Activated CD8-positive, alpha-beta memory T cell treated with anti-CD3 and anti-CD28 coated beads, Interleukin-2, amount 10 ng/mL, durations not matched to agents 7 days and 5 days (primary cell): ENCODE measurements around the gene KIAA1755. TPM values are rescaled to one million over a fixed set of nuclear protein-coding genes. Genes with fewer than 3 reads are reported as not detected.

Experiments used
- ATAC-seq: fragments of 150-1000 bp; cut with Tn5 transposase; one replicate; pipeline ENCODE4 v1.10.0; 2021; ENCODE audit warnings: moderate library complexity
- CTCF ChIA-PET: fragments of 350-600 bp; sonication (Branson Sonifier 250); formaldehyde crosslinking; loops from one replicate; lab custom pipeline; 2021; ENCODE audit warnings: antibody characterized with exemption; lab: Charles Lee
- DNase-seq: peaks from one replicate; pipeline ENCODE4 v3.0.0-alpha.2; 2020
- H3K27ac Mint-ChIP-seq: one replicate; pipeline ENCODE4 v1.8.0; 2021; ENCODE audit warnings: mild to moderate bottlenecking, mixed read lengths
- H3K27me3 Mint-ChIP-seq: one replicate; pipeline ENCODE4 v1.8.0; 2021; ENCODE audit warnings: mixed read lengths
- H3K36me3 Mint-ChIP-seq: one replicate; pipeline ENCODE4 v1.8.0; 2021; ENCODE audit warnings: mild to moderate bottlenecking, mixed read lengths
- H3K4me1 Mint-ChIP-seq: one replicate; pipeline ENCODE4 v1.8.0; 2021; ENCODE audit warnings: mixed read lengths
- H3K4me3 Mint-ChIP-seq: one replicate; pipeline ENCODE4 v1.8.0; 2021; ENCODE audit warnings: mild to moderate bottlenecking, moderate library complexity, mixed read lengths
- H3K9me3 Mint-ChIP-seq: one replicate; pipeline ENCODE4 v1.8.0; 2022; ENCODE audit warnings: low read depth, mixed read lengths
- total RNA-seq, 2 experiments: library from RNA; stranded (reverse); gene quantifications; one replicate each; pipeline ENCODE4 v1.2.3, GENCODE V29; 2021

Gene KIAA1755
- total RNA-seq, 2 experiments from 2014 or later = not detected

GRCh38 chr20:38231531-38232121 lies 28.9 kb downstream of the KIAA1755 start:
- H3K9me3 Mint-ChIP-seq = no peaks in the 10 kb centered on the region
- H3K4me1 Mint-ChIP-seq = peaks cover 10% of the 10 kb centered on the region
- DNase-seq (no peak), ATAC-seq (no peak)
- peaks cover 14% of the 10 kb centered on the region for H3K27me3 Mint-ChIP-seq
- H3K36me3 Mint-ChIP-seq = no peaks in the 10 kb centered on the region
- H3K27ac Mint-ChIP-seq = no peak overlapping the region
- no peak overlapping the region for H3K4me3 Mint-ChIP-seq
- CTCF ChIA-PET = interaction anchor here (1.7 to 2.1 kb wide), 2 partner anchors 9 to 18 kb away, joined by 5 to 21 read pairs; no protein-coding TSS in a partner anchor

DNA sequence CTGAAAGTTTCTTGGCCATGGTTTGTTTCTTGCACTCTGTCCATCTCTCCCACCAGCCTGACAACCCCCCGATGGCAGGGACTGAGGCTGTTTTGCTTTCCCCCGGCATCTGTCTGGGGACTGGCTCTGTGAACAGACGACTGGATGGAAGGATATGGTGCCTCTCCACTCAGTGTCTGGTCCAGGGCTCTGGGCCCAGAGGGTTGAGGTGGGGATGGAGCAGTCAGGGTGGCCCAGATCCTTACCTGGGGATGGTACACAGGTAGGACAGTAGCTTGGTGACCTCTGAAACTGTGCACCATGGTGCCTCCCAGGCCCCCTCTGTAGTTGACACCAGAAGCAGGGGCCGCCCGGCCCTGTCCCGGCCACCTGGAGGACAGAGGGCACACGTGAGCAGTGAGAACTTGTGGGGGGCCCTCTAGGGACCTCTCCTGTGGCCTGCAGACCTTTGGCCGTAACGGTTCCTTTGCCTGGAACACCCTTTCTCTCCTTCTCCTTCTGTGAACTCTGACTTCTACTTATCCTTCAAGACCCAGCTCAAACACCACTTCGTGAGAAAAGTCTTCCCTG lies 29.5 kb downstream of the KIAA1755 start:
- Mint-ChIP-seq H3K4me3 (no peak overlapping the region), H3K27me3 (peaks cover 14% of the 10 kb centered on the region), H3K4me1 (peaks cover 10% of the 10 kb centered on the region), H3K9me3 (no peaks in the 10 kb centered on the region), H3K36me3 (no peaks in the 10 kb centered on the region), H3K27ac (no peak overlapping the region)
- CTCF ChIA-PET = interaction anchor here (1.0 to 2.1 kb wide), 3 partner anchors 9 to 178 kb away, joined by 4 to 21 read pairs (median 5); no protein-coding TSS in a partner anchor
- ATAC-seq = no peak
- no peak for DNase-seq

DNA sequence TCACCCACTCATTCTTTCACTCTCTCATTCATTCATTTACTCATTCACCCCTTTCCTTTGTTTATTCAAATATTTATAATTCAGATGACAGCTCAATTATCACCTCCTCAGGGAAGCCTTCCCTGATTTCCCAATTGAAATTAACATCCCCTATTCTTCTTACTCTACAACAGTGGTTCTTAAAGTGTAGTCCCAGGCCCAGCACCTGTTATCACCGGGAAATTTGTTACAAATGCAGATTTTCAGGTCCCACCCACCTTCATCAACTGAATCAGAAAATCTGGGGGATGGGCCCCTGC lies 30.3 kb downstream of the KIAA1755 start:
- DNase-seq = no peak
- H3K27me3 Mint-ChIP-seq = peaks cover 14% of the 10 kb centered on the region
- CTCF ChIA-PET = interaction anchor here (1.0 to 2.1 kb wide), 4 partner anchors 8 to 178 kb away, joined by 3 to 21 read pairs (median 4); no protein-coding TSS in a partner anchor
- no peak for ATAC-seq
- H3K27ac Mint-ChIP-seq = no peak overlapping the region
- no peaks in the 10 kb centered on the region for H3K36me3 Mint-ChIP-seq
- H3K9me3 Mint-ChIP-seq = no peaks in the 10 kb centered on the region
- no peak overlapping the region for H3K4me3 Mint-ChIP-seq
- H3K4me1 Mint-ChIP-seq = peaks cover 10% of the 10 kb centered on the region

GRCh38 chr20:38229376-38230252 lies 30.9 kb downstream of the KIAA1755 start:
- Mint-ChIP-seq H3K27ac (no peak overlapping the region), H3K27me3 (peaks cover 14% of the 10 kb centered on the region), H3K9me3 (no peaks in the 10 kb centered on the region), H3K4me3 (no peak overlapping the region), H3K4me1 (peaks cover 10% of the 10 kb centered on the region), H3K36me3 (no peaks in the 10 kb centered on the region)
- no peak for ATAC-seq
- DNase-seq = no peak
- CTCF ChIA-PET = interaction anchor here (1.0 to 2.1 kb wide), 2 partner anchors 7 to 9 kb away, joined by 3 to 21 read pairs; no protein-coding TSS in a partner anchor

DNA sequence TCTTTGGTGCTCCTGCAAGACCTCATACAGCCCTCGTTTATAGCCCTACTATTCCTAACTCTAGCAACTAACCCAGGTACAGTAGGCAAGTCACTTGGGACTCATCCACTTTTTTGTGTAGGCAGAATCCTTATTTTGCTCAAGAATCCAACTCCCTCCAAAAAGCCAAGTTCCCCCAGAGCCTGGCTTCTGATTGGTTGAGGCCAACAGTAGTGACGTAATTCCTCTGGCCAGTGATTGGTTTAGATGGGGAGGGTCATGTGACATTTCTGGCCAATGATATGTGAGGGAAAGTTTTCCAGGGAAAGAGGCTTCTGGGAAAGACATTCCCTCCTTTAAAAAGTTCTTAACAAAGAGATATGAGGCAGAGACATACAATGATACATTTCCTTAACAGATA lies 32.1 kb downstream of the KIAA1755 start:
- Mint-ChIP-seq H3K27me3 (peaks cover 17% of the 10 kb centered on the region), H3K27ac (no peak overlapping the region), H3K4me1 (peaks cover 10% of the 10 kb centered on the region), H3K9me3 (no peaks in the 10 kb centered on the region), H3K36me3 (no peaks in the 10 kb centered on the region), H3K4me3 (no peak overlapping the region)
- CTCF ChIA-PET = no interaction called here
- ATAC-seq = no peak
- DNase-seq = no peak

DNA sequence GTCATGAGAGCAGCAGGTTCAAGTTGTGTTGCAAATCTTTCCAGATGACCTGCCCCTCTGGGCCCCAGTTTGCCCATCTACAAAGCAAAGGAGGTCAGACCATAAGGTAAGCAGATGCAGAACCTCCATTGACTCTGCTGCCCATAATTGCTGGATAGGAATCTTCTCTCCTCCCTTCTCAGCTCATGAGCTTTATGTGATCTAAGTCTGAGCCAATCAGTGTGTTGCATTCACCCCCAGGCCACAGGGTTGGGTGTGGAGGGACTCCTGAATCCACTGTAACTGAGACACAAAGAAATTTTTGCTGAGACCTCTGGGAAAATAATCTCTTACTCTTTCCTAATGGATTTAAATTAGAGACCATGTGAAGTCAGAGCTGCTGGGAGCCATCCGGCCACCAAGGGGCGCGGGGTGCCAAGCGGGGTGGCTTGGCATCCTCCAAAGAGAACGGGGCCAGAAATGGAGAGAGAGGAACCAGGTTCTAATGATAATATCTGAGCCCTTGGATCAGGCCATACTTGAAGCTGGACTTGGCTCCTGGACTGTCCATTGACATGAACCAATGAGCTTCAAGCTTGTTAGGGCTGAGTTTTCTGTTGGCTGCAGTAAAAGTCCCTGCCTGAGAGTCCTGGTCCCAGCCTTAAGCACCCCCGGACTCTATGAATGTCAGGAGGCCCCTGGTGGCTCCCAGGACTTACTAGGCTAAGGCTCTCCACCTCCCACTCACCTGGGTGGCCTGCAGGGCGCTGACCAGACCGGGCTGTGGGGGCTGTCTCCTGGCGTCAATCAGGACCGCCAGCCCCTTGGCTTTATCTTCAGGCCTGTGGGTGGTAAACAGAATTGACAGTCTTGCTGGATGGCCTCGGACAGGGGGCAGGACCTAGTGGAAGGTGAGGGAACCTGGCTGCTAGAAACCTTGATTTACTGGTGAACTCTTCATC lies 32.8 kb downstream of the KIAA1755 start:
- ATAC-seq (no peak), DNase-seq (no peak)
- no peaks in the 10 kb centered on the region for H3K36me3 Mint-ChIP-seq
- H3K27ac Mint-ChIP-seq = no peak overlapping the region
- CTCF ChIA-PET = interaction anchor here (1.3 kb wide), 2 partner anchors 10 to 22 kb away, joined by 3 read pairs; no protein-coding TSS in a partner anchor
- H3K9me3 Mint-ChIP-seq = no peaks in the 10 kb centered on the region
- H3K27me3 Mint-ChIP-seq = peaks cover 21% of the 10 kb centered on the region
- H3K4me1 Mint-ChIP-seq = peaks cover 10% of the 10 kb centered on the region
- no peak overlapping the region for H3K4me3 Mint-ChIP-seq

GRCh38 chr20:38226553-38226952 lies 34.0 kb downstream of the KIAA1755 start:
- DNase-seq (no peak), ATAC-seq (no peak)
- H3K4me1 Mint-ChIP-seq = peaks cover 7% of the 10 kb centered on the region
- CTCF ChIA-PET = interaction anchor here (1.3 kb wide), 2 partner anchors 11 to 21 kb away, joined by 3 read pairs; no protein-coding TSS in a partner anchor
- H3K27me3 Mint-ChIP-seq = peaks cover 20% of the 10 kb centered on the region
- no peak overlapping the region for H3K4me3 Mint-ChIP-seq
- no peak overlapping the region for H3K27ac Mint-ChIP-seq
- no peaks in the 10 kb centered on the region for H3K9me3 Mint-ChIP-seq
- H3K36me3 Mint-ChIP-seq = no peaks in the 10 kb centered on the region

DNA sequence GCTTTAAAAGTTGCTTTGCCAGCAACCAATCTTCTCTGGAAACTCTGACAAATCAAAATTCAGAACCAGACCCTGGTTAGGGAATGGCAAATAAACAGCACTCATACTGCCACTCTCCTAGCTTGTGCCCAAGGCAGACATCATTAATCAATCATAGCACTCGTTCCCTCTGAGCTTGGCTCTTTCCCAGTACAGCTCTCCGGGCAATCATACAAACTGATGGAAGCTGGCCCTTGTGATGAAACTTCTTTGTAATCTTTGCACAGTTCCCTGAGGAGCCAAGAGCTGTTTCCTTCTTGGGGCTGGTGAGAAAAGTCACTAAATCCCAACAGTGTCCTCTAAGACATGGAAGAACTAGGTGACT lies 34.7 kb downstream of the KIAA1755 start:
- CTCF ChIA-PET = interaction anchor here (1.1 to 5.7 kb wide), 3 partner anchors 20 to 165 kb away, joined by 3 to 56 read pairs (median 3); no protein-coding TSS in a partner anchor
- ATAC-seq = no peak
- no peaks in the 10 kb centered on the region for H3K9me3 Mint-ChIP-seq

GRCh38 chr20:38225240-38225899 lies 35.2 kb downstream of the KIAA1755 start:
- H3K4me3 Mint-ChIP-seq = no peak overlapping the region
- DNase-seq = no peak
- CTCF ChIA-PET = interaction anchor here (1.1 to 5.7 kb wide), 3 partner anchors 78 to 164 kb away, joined by 3 to 56 read pairs (median 4); partner anchors contain the start of gene BPI

More for the DNA sequence above, 34.7 kb downstream of the KIAA1755 start:
- Mint-ChIP-seq H3K4me1 (peaks cover 5% of the 10 kb centered on the region), H3K27me3 (peaks cover 15% of the 10 kb centered on the region), H3K36me3 (no peaks in the 10 kb centered on the region), H3K27ac (no peak overlapping the region), H3K4me3 (no peak overlapping the region)
- DNase-seq = no peak

DNA sequence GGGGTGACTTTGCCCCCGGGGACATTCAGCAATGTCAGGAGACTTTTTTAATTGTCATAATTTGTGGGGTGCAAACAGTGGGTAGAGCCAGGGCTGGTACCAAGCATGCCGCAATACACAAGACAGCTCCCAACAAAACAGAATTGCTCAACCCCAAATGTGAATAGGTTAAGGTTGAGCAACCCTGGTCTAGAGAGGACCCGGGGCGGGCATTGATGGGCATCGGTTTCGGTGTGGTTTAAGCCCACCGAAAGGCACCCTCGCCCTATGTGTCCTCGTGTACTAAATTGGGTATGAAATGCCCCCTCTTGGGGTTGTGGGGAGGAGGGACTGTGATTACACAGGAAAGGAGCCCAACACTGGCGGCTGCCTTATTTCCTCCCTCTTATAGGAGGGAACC lies 36.0 kb downstream of the KIAA1755 start:
- Mint-ChIP-seq H3K27me3 (peaks cover 13% of the 10 kb centered on the region), H3K36me3 (no peaks in the 10 kb centered on the region), H3K27ac (no peak overlapping the region), H3K9me3 (no peaks in the 10 kb centered on the region), H3K4me1 (peaks cover 6% of the 10 kb centered on the region), H3K4me3 (no peak overlapping the region)
- CTCF ChIA-PET = interaction anchor here (0.9 to 5.8 kb wide), 8 partner anchors 13 to 191 kb away, joined by 3 to 80 read pairs (median 5); partner anchors contain the start of genes BPI and RPRD1B
- ATAC-seq = no peak
- DNase-seq = no peak

More at GRCh38 chr20:38225240-38225899, 35.2 kb downstream of the KIAA1755 start:
- H3K9me3 Mint-ChIP-seq = no peaks in the 10 kb centered on the region
- no peak for ATAC-seq
- H3K36me3 Mint-ChIP-seq = no peaks in the 10 kb centered on the region
- no peak overlapping the region for H3K27ac Mint-ChIP-seq
- peaks cover 6% of the 10 kb centered on the region for H3K4me1 Mint-ChIP-seq
- peaks cover 13% of the 10 kb centered on the region for H3K27me3 Mint-ChIP-seq

DNA sequence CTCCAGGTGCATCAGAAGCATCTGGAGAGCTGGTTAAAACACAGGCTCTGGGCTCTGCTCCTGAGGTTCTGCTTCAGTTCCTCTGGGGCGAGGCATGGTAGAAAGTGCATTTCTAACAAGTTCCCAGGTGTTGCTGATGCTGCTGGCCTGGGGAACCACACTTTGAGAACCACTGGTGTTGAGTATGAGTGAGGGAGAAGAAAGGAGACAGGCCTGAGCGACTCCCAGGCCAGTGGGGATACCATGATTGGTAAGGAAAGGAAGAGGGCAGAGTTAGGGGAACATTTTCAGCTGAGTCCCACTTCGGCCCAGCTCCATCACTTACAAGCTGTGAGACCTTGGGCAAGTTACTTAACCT lies 36.8 kb downstream of the KIAA1755 start:
- CTCF ChIA-PET = interaction anchor here (0.8 to 5.8 kb wide), 10 partner anchors 7 to 272 kb away, joined by 3 to 80 read pairs (median 4); partner anchors contain the start of gene RPRD1B
- ATAC-seq (no peak), DNase-seq (no peak)
- H3K27ac Mint-ChIP-seq = no peak overlapping the region
- H3K27me3 Mint-ChIP-seq = peaks cover 13% of the 10 kb centered on the region
- no peaks in the 10 kb centered on the region for H3K36me3 Mint-ChIP-seq
- H3K4me1 Mint-ChIP-seq = peaks cover 6% of the 10 kb centered on the region
- H3K9me3 Mint-ChIP-seq = no peaks in the 10 kb centered on the region
- H3K4me3 Mint-ChIP-seq = no peak overlapping the region
